ENCODE data around the gene UTP25.
"Not testable (repeated sequence)": the region's sequence is repeated elsewhere in the genome, so short reads cannot be mapped to it uniquely, and the experiment has no call there.

Gene UTP25

GRCh38 chr1:209899948-209900347 is 72.2 kb downstream of the UTP25 start:
- no peak for DNase-seq

- no peak for DNase-seq
Observed at GRCh38 chr1:209900734-209901133, 73.0 kb downstream of the UTP25 start.

DNA sequence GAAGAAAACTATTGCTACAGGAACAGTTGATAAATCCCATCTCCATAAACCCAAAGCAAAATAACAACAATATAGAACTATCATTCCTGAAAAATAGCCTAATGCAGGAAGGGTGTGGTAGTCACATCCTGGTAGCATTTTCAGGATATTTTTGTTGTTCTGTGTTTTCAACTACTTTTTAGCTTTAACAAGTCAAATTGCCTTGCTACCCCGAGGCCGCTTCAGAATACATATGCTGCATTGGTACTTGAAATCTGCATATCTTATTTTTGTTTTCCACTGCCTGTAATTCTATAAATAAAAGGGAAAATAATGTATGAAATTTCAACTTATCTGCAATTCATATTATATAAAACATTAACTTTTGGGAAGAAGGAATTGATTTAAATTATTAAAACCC is 73.4 kb downstream of the UTP25 start:
- DNase-seq: no peak

DNA sequence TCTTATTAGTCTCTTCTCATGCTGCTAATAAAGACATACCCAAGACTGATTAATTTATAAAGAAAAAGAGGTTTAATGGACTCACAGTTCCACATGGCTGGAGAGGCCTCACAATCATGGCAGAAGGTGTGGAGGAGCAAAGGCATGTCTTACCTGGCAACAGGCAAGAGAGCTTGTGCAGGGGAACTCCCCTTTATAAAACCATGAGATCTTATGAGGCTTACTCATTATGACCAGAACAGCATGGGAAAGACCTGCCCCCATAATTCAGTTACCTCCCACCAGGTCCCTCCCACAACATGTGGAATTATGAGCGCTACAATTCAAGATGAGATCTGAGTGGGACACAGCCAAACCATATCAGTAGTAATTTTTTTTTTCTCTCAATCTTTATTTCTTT is 77.0 kb downstream of the UTP25 start:
- DNase-seq: not testable (repeated sequence)
